NCI-H82 (cell line): Measurements from ENCODE around the gene CEP162.
A peak's percentile ranks its signal among the peaks of the same experiment; 100 is the strongest.
"Not testable (repeated sequence)": the region's sequence is repeated elsewhere in the genome, so short reads cannot be mapped to it uniquely, and the experiment has no call there.

Experiments used
- DNase-seq: peaks from one replicate; lab custom pipeline; 2025; lab: John Stamatoyannopoulos, UW

Gene CEP162

GRCh38 chr6:84242265-84242664, 14.8 kb upstream of the CEP162 start:
- no peak for DNase-seq

- DNase-seq, result no peak
Observed at GRCh38 chr6:84228198-84228543, 728 bp upstream of the CEP162 start.

- DNase-seq, result peak; percentile 54
Observed at GRCh38 chr6:84227044-84227433, 404 bp downstream of the CEP162 start.

- no peak for DNase-seq
Observed at GRCh38 chr6:84224251-84224650, 3.2 kb downstream of the CEP162 start.

GRCh38 chr6:84223608-84224007, 3.8 kb downstream of the CEP162 start:
- DNase-seq, result not testable (repeated sequence)

GRCh38 chr6:84222426-84222825, 5.0 kb downstream of the CEP162 start:
- no peak for DNase-seq

- DNase-seq, result peak; percentile 15
Observed at GRCh38 chr6:84220809-84221409, 6.5 kb downstream of the CEP162 start.

- DNase-seq, result no peak
Observed at GRCh38 chr6:84218091-84218490, 9.4 kb downstream of the CEP162 start.

- no peak for DNase-seq
Observed at GRCh38 chr6:84213217-84213616, 14.2 kb downstream of the CEP162 start.

- DNase-seq, result no peak
Observed at GRCh38 chr6:84204011-84204410, 23.4 kb downstream of the CEP162 start.

- DNase-seq, result not testable (repeated sequence)
Observed at GRCh38 chr6:84199987-84200386, 27.5 kb downstream of the CEP162 start.

- no peak for DNase-seq
Observed at GRCh38 chr6:84197708-84198107, 29.7 kb downstream of the CEP162 start.

GRCh38 chr6:84193114-84193708, 34.2 kb downstream of the CEP162 start:
- DNase-seq, result no peak

GRCh38 chr6:84191802-84192201, 35.6 kb downstream of the CEP162 start:
- DNase-seq, result no peak

GRCh38 chr6:84189356-84189755, 38.1 kb downstream of the CEP162 start:
- not testable (repeated sequence) for DNase-seq

GRCh38 chr6:84183430-84183829, 44.0 kb downstream of the CEP162 start:
- no peak for DNase-seq

GRCh38 chr6:84182001-84182400, 45.4 kb downstream of the CEP162 start:
- DNase-seq, result no peak

GRCh38 chr6:84177241-84177640, 50.2 kb downstream of the CEP162 start:
- peak; percentile 1 for DNase-seq

GRCh38 chr6:84172574-84172973, 54.9 kb downstream of the CEP162 start:
- DNase-seq, result no peak

GRCh38 chr6:84172080-84172479, 55.4 kb downstream of the CEP162 start:
- no peak for DNase-seq

GRCh38 chr6:84167457-84167856, 60.0 kb downstream of the CEP162 start:
- no peak for DNase-seq

- no peak for DNase-seq
Observed at GRCh38 chr6:84166395-84166794, 61.0 kb downstream of the CEP162 start.

- not testable (repeated sequence) for DNase-seq
Observed at GRCh38 chr6:84164328-84164727, 63.1 kb downstream of the CEP162 start.

GRCh38 chr6:84161190-84161589, 66.3 kb downstream of the CEP162 start:
- DNase-seq, result no peak
